IgD-negative memory B cell (primary cell): Measurements from ENCODE around the gene ARHGAP24. TPM values are rescaled to one million over a fixed set of nuclear protein-coding genes. Genes with fewer than 3 reads are reported as not detected.
A peak's percentile ranks its signal among the peaks of the same experiment; 100 is the strongest.
"Not testable (repeated sequence)": the region's sequence is repeated elsewhere in the genome, so short reads cannot be mapped to it uniquely, and the experiment has no call there.

Experiments
- H3K27ac Mint-ChIP-seq, 3 donors: one replicate each; pipeline ENCODE4 v1.8.0; 2020 to 2022; ENCODE audit warnings: mild to moderate bottlenecking in 3 of 3, mixed read lengths in 3 of 3, moderate library complexity in 1 of 3
- H3K27me3 Mint-ChIP-seq: one replicate; pipeline ENCODE4 v1.8.0; 2021; ENCODE audit warnings: mixed read lengths
- H3K36me3 Mint-ChIP-seq: one replicate; pipeline ENCODE4 v1.8.0; 2020; ENCODE audit warnings: mild to moderate bottlenecking, mixed read lengths
- H3K4me1 Mint-ChIP-seq, 3 donors: one replicate each; pipeline ENCODE4 v1.8.0; 2020 to 2022; ENCODE audit warnings: mixed read lengths in 3 of 3, mild to moderate bottlenecking in 1 of 3
- H3K4me3 Mint-ChIP-seq, 4 donors: one replicate each; pipeline ENCODE4 v1.8.0; 2020 to 2022; ENCODE audit warnings: mild to moderate bottlenecking in 4 of 4, mixed read lengths in 4 of 4, moderate library complexity in 3 of 4
- H3K9me3 Mint-ChIP-seq, 3 donors: one replicate each; pipeline ENCODE4 v1.8.0; 2020 to 2021; ENCODE audit warnings: mixed read lengths in 3 of 3, mild to moderate bottlenecking in 1 of 3
- polyA plus RNA-seq: library from polyadenylated mRNA; unstranded; fragments of 300-500 nt; fragmentation: Illumina TruSeq; gene quantifications from one replicate; pipeline ENCODE4 v1.2.3, GENCODE V29; 2021

Gene ARHGAP24
- polyA plus RNA-seq, 1 donor from 2014 or later = 93.4 TPM

DNA sequence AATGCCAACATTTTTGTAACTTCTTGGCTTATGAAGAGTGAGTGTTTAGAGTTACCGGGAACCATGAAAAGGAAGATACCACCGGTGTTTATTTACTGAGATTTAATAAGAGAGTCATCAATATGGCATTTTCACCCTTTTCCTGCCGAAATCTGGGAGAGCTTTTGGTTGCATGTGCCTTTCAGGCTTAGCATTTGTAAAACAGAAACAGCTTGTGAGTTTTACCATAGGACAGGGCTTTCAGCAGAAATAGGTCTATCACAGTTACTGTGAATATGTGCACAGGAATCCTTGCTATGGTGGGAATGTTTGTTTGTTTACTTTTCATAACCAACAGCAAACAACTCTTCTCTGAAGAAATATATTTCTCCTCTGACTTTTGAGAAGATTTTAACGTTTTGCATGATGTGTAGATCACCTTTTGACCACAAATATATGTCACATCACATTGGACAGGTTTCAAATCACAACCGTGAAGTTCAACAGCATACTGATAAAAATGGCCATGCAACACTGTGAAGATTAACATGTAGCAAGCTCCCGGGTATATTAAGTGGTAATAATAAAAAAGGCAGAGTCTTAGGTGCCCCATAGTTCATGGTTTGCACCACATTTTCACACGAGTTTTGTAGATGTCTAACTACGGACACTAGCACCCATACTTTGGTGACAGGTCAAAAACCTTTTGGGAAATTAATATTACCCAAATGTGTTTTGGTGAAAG, 21.3 kb downstream of the ARHGAP24 start:
- Mint-ChIP-seq H3K9me3 (peaks cover 0 to 4% (median 0%) of the 10 kb centered on the region in 3 donors), H3K27me3 (no peaks in the 10 kb centered on the region), H3K4me3 (peak overlapping the region in 3 of 4 donors; percentile 41 to 83 (median 72)), H3K27ac (peak overlapping the region; percentile 69 to 97 (median 79)), H3K4me1 (peaks cover 53 to 67% (median 56%) of the 10 kb centered on the region in 3 donors), H3K36me3 (peaks cover 6% of the 10 kb centered on the region)

DNA sequence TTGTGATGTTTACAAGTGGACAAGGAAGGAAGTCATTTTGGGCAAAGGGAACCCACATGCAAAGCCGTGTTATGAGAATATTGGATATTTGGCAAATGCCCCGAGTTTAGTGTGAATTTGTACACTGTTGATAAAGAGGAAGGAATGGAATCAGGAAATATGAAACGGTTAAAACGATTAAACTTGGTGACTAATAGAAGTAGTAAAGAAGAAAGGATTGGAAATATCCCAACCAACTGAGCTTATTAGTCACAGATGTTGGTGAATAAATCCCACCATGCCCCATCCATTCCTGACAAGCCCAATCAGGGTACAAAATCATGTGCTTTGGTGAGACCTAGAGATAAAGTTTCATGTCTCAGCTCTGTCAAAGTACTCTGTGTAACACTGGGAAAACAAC, 22.0 kb downstream of the ARHGAP24 start:
- H3K9me3 Mint-ChIP-seq = peaks cover 0 to 4% (median 0%) of the 10 kb centered on the region in 3 donors
- peaks cover 6% of the 10 kb centered on the region for H3K36me3 Mint-ChIP-seq
- peaks cover 47 to 64% (median 56%) of the 10 kb centered on the region in 3 donors for H3K4me1 Mint-ChIP-seq
- H3K4me3 Mint-ChIP-seq = peak overlapping the region in 2 of 4 donors; percentile 41 to 83
- H3K27me3 Mint-ChIP-seq = no peaks in the 10 kb centered on the region
- peak overlapping the region; percentile 48 to 97 (median 69) for H3K27ac Mint-ChIP-seq

DNA sequence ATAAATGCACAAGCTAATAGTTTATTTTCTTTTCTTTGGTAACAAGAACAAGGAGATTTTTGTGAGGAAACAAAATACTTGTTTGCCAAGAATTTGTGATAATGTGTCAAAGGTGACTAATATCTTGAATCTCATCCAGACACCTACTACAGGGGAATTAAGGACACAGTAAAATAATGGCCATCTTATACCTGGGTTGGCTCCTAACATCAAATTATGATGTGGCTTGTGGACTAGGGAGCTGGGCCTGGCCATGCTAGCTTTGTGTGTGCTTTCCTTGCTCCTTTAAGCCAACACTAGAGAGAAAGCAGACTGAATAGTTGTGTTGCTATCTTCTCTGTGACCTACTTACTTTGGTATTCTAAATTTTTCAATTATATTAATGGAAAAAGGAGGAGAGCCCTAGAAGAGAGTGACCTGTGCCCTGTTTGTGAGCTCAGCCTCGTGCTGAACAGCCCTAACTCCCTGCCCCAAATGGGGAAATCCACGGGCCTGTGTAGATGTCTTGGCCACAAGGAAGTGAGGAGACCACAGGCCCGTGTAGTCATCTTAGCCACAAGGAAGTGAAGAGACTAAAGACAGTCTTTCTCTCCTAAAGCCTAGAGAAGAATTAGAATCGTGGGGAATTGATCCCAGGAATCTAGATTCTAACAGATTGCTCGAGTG, 23.3 kb downstream of the ARHGAP24 start:
- peak overlapping the region in 3 of 4 donors; percentile 12 to 91 (median 70) for H3K4me3 Mint-ChIP-seq
- H3K9me3 Mint-ChIP-seq = peaks cover 0 to 2% (median 1%) of the 10 kb centered on the region in 3 donors
- peaks cover 51 to 67% (median 62%) of the 10 kb centered on the region in 3 donors for H3K4me1 Mint-ChIP-seq
- H3K36me3 Mint-ChIP-seq = peaks cover 7% of the 10 kb centered on the region
- H3K27me3 Mint-ChIP-seq = no peaks in the 10 kb centered on the region
- H3K27ac Mint-ChIP-seq = peak overlapping the region; percentile 69 to 97 (median 92)

GRCh38 chr4:85499573-85499972, 24.6 kb downstream of the ARHGAP24 start:
- no peaks in the 10 kb centered on the region for H3K27me3 Mint-ChIP-seq
- H3K9me3 Mint-ChIP-seq = peaks cover 0 to 4% (median 1%) of the 10 kb centered on the region in 3 donors
- H3K27ac Mint-ChIP-seq = peak overlapping the region; percentile 26 to 97 (median 69)
- H3K4me1 Mint-ChIP-seq = peaks cover 49 to 70% (median 67%) of the 10 kb centered on the region in 3 donors
- peak overlapping the region in 3 of 4 donors; percentile 70 to 80 (median 79) for H3K4me3 Mint-ChIP-seq
- H3K36me3 Mint-ChIP-seq = peaks cover 4% of the 10 kb centered on the region

DNA sequence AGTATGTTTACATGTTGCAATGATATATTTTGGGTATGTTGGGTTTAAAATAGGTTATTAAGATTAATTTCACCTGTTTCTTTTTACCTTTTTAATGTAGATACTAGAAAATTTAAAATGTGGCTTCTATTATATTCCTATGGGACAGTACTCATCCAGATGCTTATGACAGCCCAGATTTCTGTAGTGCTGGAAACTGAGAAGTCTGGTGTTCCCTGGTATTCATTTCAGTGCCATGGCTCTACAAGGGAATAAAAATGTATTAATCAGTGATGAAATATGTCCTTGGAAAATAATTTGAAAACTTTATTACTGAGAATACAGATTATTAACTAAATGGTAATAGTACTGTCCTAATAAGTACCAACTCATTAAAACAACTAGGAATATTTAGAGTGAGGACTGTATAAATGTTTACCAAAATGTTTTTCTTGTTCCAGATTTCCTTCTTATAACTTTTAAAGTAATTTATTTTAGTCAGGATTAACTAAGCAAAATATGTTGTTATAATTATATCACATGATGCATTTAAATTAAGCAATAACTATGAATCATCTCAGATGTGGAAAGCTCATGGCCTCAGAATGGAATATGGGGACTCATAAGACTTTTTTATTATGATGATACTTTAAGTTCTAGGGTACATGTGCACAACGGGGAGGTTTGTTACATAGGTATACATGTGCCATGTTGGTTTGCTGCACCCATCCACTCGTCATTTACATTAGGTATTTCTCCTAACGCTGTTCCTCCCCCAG, 25.3 kb downstream of the ARHGAP24 start:
- H3K9me3 Mint-ChIP-seq = peaks cover 0 to 4% (median 1%) of the 10 kb centered on the region in 3 donors
- H3K36me3 Mint-ChIP-seq = peaks cover 8% of the 10 kb centered on the region
- no peaks in the 10 kb centered on the region for H3K27me3 Mint-ChIP-seq
- H3K4me3 Mint-ChIP-seq = no peak overlapping the region
- peaks cover 52 to 74% (median 71%) of the 10 kb centered on the region in 3 donors for H3K4me1 Mint-ChIP-seq
- H3K27ac Mint-ChIP-seq = peak overlapping the region in 1 of 3 donors; percentile 83

DNA sequence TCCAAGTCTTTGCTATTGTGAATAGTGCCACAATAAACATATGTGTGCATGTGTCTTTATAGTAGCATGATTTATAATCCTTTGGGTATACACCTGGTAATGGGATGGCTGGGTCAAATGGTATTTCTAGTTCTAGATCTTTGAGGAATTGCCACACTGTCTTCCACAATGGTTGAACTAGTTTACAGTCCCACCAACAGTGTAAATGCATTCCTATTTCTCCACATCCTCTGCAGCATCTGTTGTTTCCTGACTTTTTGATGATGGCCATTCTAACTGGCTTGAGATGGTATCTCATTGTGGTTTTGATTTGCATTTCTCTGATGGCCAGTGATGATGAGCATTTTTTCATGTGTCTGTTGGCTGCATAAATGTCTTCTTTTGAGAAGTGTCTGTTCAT, 26.2 kb downstream of the ARHGAP24 start:
- peaks cover 12% of the 10 kb centered on the region for H3K36me3 Mint-ChIP-seq
- not testable (repeated sequence) for H3K9me3 Mint-ChIP-seq, H3K27me3 Mint-ChIP-seq
- peaks cover 46 to 75% (median 69%) of the 10 kb centered on the region in 3 donors for H3K4me1 Mint-ChIP-seq
- H3K4me3 Mint-ChIP-seq = peak overlapping the region in 1 of 4 donors; percentile 56
- H3K27ac Mint-ChIP-seq = peak overlapping the region in 1 of 3 donors; percentile 83

DNA sequence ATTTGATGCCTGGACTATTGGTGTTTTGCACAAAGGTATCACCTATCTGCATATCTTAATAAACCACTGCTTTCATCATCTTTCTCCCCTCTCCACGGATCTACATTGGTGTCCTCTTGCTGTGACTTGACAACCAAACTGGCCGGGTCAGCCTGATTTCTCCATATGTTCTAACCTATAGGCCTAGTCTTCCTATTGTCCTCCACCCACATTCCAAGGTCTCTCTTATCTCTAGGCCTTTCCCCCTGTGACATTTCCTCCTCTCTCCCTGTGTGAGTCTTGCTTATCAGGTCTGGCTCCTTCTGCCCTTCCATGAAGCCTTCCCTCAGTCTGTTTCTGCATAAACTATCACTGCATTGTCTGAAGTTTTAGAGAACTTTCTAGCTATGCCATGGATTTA, 33.7 kb downstream of the ARHGAP24 start:
- peaks cover 0 to 3% (median 3%) of the 10 kb centered on the region in 3 donors for H3K9me3 Mint-ChIP-seq
- peak overlapping the region in 1 of 3 donors; percentile 72 for H3K27ac Mint-ChIP-seq
- peak overlapping the region in 2 of 4 donors; percentile 6 to 9 for H3K4me3 Mint-ChIP-seq
- H3K27me3 Mint-ChIP-seq = no peaks in the 10 kb centered on the region
- H3K4me1 Mint-ChIP-seq = peaks cover 24 to 56% (median 39%) of the 10 kb centered on the region in 3 donors
- H3K36me3 Mint-ChIP-seq = peaks cover 18% of the 10 kb centered on the region

DNA sequence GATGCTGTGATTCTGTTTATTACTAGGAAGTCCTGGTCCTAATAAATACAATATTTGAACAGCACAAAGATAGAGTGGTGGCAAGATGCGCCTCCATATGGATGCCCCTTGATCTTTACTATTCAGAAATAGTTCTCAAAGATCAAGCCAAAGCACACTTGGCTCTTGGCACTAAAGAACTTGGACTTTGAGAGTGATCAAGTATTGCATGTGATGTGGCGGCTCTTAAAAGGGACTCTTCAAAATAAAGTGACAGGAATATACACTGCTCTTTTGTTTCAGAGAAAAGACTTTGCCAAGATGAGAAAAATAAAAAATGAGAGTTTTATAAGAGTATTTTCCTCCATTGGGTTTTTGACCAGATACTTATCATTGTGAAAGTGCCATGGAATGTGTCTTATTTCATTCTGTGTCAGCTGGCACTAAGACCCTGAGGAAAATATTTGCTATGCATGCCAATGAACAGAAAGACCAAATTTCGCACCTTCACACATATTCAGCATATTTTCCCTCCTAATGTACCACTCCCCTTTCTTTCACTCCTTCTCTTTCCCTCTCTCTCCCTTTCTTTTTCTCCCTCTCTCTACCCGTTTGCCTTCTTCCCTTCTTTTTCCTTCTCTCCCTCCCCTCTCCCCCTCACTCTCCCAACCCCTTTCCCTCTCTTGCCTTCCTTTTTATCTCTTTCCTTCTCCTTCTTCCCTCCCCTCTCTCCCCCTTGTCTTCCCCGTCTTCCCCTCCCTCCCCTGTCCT, 35.1 kb downstream of the ARHGAP24 start:
- peaks cover 0 to 3% (median 0%) of the 10 kb centered on the region in 3 donors for H3K9me3 Mint-ChIP-seq
- no peaks in the 10 kb centered on the region for H3K27me3 Mint-ChIP-seq
- no peak overlapping the region for H3K4me3 Mint-ChIP-seq
- peaks cover 17% of the 10 kb centered on the region for H3K36me3 Mint-ChIP-seq
- peaks cover 31 to 60% (median 42%) of the 10 kb centered on the region in 3 donors for H3K4me1 Mint-ChIP-seq
- H3K27ac Mint-ChIP-seq = no peak overlapping the region

DNA sequence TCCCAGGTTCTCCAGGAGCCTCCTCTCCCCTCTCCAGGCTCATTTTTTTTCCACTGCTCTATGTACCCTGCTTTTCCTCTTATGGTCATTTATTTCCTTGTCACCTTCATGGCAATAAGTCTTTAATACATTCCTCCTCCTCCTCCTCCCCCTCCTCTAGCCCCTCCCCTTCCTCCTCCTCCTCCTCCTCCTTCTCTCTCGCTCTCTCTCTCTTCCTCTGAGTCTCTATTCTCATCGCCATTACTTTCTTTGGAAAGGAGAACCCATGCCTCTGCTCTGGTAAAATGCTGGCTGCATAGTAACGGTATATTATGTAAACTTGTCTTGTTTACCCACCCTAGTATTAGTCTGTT, 35.7 kb downstream of the ARHGAP24 start:
- Mint-ChIP-seq H3K36me3 (peaks cover 14% of the 10 kb centered on the region), H3K27me3 (no peaks in the 10 kb centered on the region), H3K27ac (no peak overlapping the region), H3K4me3 (no peak overlapping the region), H3K4me1 (peaks cover 28 to 59% (median 43%) of the 10 kb centered on the region in 3 donors), H3K9me3 (peaks cover 0 to 3% (median 0%) of the 10 kb centered on the region in 3 donors)

GRCh38 chr4:85512446-85513205, 37.7 kb downstream of the ARHGAP24 start:
- peak overlapping the region in 1 of 3 donors; percentile 59 for H3K27ac Mint-ChIP-seq
- H3K4me1 Mint-ChIP-seq = peaks cover 23 to 56% (median 39%) of the 10 kb centered on the region in 3 donors
- no peaks in the 10 kb centered on the region for H3K27me3 Mint-ChIP-seq
- peaks cover 0 to 3% (median 0%) of the 10 kb centered on the region in 3 donors for H3K9me3 Mint-ChIP-seq
- H3K36me3 Mint-ChIP-seq = peaks cover 5% of the 10 kb centered on the region
- H3K4me3 Mint-ChIP-seq = no peak overlapping the region

GRCh38 chr4:85514117-85514516, 39.2 kb downstream of the ARHGAP24 start:
- H3K36me3 Mint-ChIP-seq = peaks cover 5% of the 10 kb centered on the region
- peaks cover 0 to 3% (median 0%) of the 10 kb centered on the region in 3 donors for H3K9me3 Mint-ChIP-seq
- peaks cover 23 to 58% (median 40%) of the 10 kb centered on the region in 3 donors for H3K4me1 Mint-ChIP-seq
- H3K4me3 Mint-ChIP-seq = peak overlapping the region in 1 of 4 donors; percentile 71
- peak overlapping the region in 2 of 3 donors; percentile 18 to 49 for H3K27ac Mint-ChIP-seq
- no peaks in the 10 kb centered on the region for H3K27me3 Mint-ChIP-seq

DNA sequence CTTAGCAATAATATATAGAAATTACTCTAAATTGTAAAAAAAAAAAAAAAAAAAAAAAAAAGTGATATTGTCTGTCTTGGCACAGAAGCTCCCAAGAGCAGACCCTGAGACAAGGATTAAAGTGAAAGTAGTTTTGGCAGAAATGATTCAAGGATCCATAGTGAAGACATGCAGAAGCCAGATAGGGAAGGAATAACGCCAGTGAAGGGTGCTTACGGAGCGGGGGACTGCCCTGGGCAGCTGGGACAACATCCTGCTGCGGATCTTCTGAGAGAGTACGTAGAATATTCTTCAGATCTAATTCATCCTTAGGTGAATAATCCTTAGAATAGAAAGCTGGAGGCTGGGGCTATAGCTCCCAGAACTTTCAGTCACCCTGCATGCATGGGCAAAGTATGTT, 39.8 kb downstream of the ARHGAP24 start:
- peak overlapping the region in 1 of 4 donors; percentile 35 for H3K4me3 Mint-ChIP-seq
- peaks cover 5% of the 10 kb centered on the region for H3K36me3 Mint-ChIP-seq
- no peaks in the 10 kb centered on the region for H3K27me3 Mint-ChIP-seq
- peaks cover 0 to 3% (median 0%) of the 10 kb centered on the region in 3 donors for H3K9me3 Mint-ChIP-seq
- H3K4me1 Mint-ChIP-seq = peaks cover 25 to 60% (median 44%) of the 10 kb centered on the region in 3 donors
- H3K27ac Mint-ChIP-seq = peak overlapping the region in 1 of 3 donors; percentile 82

GRCh38 chr4:85515701-85516100, 40.8 kb downstream of the ARHGAP24 start:
- Mint-ChIP-seq H3K4me1 (peaks cover 33 to 62% (median 53%) of the 10 kb centered on the region in 3 donors), H3K27ac (peak overlapping the region in 1 of 3 donors; percentile 18), H3K36me3 (peaks cover 9% of the 10 kb centered on the region), H3K4me3 (no peak overlapping the region), H3K9me3 (peaks cover 0 to 3% (median 0%) of the 10 kb centered on the region in 3 donors), H3K27me3 (no peaks in the 10 kb centered on the region)
